MCF 10A (cell line): ENCODE results near the gene NHSL2. TPM values are rescaled to one million over a fixed set of nuclear protein-coding genes. Genes with fewer than 3 reads are reported as not detected.

Source experiments
- BruUV-seq: library from RNA; stranded (reverse); fragments of 400-500 nt; replicated peaks from 2 replicates; lab custom pipeline; 2021; lab: Mats Ljungman, UMichigan
- CTCF ChIA-PET: fragments of 300-600 bp; sonication (Branson Sonifier 250); formaldehyde crosslinking; extraction: SDS; loops from one replicate; lab custom pipeline; 2021; ENCODE audit warnings: antibody characterized with exemption, inconsistent platforms; lab: Yijun Ruan, JAX
- POLR2A ChIA-PET: fragments of 300-600, 350-650 bp; sonication (Branson Sonifier 250); formaldehyde crosslinking; extraction: SDS; loops from one replicate; lab custom pipeline; 2020; ENCODE audit warnings: antibody characterized with exemption, inconsistent platforms; lab: Yijun Ruan, JAX
- DNase-seq: peaks from one replicate; pipeline ENCODE4 v3.0.0-alpha.2; 2018; ENCODE audit not compliant: unreplicated experiment
- H3K27ac Mint-ChIP-seq: one replicate; pipeline ENCODE4 v1.8.0; 2022; ENCODE audit warnings: mild to moderate bottlenecking, low read depth, mixed read lengths; ENCODE audit not compliant: unreplicated experiment
- H3K27me3 Mint-ChIP-seq: one replicate; pipeline ENCODE4 v1.8.0; 2022; ENCODE audit warnings: mixed read lengths; ENCODE audit not compliant: insufficient read depth, unreplicated experiment
- H3K36me3 Mint-ChIP-seq: one replicate; pipeline ENCODE4 v1.8.0; 2022; ENCODE audit warnings: mild to moderate bottlenecking, moderate library complexity, mixed read lengths; ENCODE audit not compliant: insufficient read depth, unreplicated experiment
- H3K4me1 Mint-ChIP-seq: one replicate; pipeline ENCODE4 v1.8.0; 2022; ENCODE audit warnings: mixed read lengths; ENCODE audit not compliant: insufficient read depth, unreplicated experiment
- H3K4me3 Mint-ChIP-seq: one replicate; pipeline ENCODE4 v1.8.0; 2022; ENCODE audit warnings: mild to moderate bottlenecking, moderate library complexity, mixed read lengths; ENCODE audit not compliant: unreplicated experiment
- H3K9me3 Mint-ChIP-seq: one replicate; pipeline ENCODE4 v1.8.0; 2022; ENCODE audit warnings: mixed read lengths; ENCODE audit not compliant: unreplicated experiment
- intact Hi-C: fragments of 100-400 bp; cut with micrococcal nuclease; formaldehyde crosslinking; loops from 2 replicates; pipeline ENCODE4 v1.14.1; 2022
- total RNA-seq: library from RNA; stranded (reverse); gene quantifications from 2 replicates; pipeline ENCODE4 v1.2.3, GENCODE V29; 2022
- TF ChIP-seq, protein P1 (sequence below): fragments of 200-600 bp; IDR thresholded peaks from one replicate; pipeline ENCODE4 v1.8.0; 2022; ENCODE audit warnings: antibody characterized with exemption, mild to moderate bottlenecking; ENCODE audit not compliant: unreplicated experiment

The NHSL2 gene
- total RNA-seq, 1 experiment from 2014 or later: not detected

DNA sequence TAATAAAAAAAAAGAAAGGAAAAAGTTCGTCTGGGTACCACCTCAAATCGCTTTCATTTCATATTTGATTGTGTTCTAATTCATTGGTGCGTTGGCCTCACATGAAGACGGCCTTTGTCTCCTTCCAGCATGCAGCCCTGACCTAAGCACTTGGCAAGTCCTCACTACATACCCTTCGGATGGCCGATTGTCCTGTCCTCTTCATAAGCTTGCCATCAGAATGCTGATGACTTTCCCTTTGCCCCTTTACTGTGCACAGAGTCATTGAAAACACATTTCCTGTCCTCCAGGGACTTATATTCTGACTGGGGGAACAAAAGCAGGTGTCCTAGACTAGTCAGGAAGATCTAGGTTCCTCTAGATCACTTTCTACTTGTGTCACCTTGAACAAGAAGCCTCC lies 178.1 kb downstream of the NHSL2 start:
- Mint-ChIP-seq H3K9me3 (no peaks in the 10 kb centered on the region), H3K36me3 (no peaks in the 10 kb centered on the region), H3K4me1 (no peaks in the 10 kb centered on the region), H3K27me3 (peaks cover 92% of the 10 kb centered on the region), H3K27ac (no peak overlapping the region), H3K4me3 (no peak overlapping the region)
- TF ChIP-seq, protein P1, sequence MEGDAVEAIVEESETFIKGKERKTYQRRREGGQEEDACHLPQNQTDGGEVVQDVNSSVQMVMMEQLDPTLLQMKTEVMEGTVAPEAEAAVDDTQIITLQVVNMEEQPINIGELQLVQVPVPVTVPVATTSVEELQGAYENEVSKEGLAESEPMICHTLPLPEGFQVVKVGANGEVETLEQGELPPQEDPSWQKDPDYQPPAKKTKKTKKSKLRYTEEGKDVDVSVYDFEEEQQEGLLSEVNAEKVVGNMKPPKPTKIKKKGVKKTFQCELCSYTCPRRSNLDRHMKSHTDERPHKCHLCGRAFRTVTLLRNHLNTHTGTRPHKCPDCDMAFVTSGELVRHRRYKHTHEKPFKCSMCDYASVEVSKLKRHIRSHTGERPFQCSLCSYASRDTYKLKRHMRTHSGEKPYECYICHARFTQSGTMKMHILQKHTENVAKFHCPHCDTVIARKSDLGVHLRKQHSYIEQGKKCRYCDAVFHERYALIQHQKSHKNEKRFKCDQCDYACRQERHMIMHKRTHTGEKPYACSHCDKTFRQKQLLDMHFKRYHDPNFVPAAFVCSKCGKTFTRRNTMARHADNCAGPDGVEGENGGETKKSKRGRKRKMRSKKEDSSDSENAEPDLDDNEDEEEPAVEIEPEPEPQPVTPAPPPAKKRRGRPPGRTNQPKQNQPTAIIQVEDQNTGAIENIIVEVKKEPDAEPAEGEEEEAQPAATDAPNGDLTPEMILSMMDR: no peak
- BruUV-seq: no TSS peak
- POLR2A ChIA-PET: no interaction called here
- no peak for DNase-seq
- intact Hi-C loops: no loop called here
- CTCF ChIA-PET: interaction anchor here (0.7 kb wide), 1 partner anchor 69 kb away, joined by 4 read pairs; no protein-coding TSS in a partner anchor

DNA sequence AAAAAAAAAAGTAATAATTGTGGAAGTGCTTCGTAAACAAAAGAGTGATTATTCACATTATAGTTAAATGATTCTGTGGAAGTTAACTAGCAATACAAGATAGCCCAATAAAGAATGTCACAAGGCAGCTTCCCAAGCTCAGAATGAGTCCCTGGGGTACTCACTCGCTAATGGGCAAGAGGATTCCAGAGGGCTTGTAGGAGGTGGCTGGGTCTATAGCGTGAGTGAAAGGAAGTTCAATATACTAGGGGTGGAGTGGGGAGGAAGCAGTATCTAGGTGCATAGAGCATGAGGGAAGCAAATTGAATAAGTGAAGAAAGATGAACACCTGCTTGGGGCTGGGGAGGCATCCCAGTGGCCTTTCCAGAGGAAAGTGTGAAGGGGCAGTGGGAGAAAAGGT lies 178.6 kb downstream of the NHSL2 start:
- DNase-seq: no peak
- POLR2A ChIA-PET: no interaction called here
- peaks cover 92% of the 10 kb centered on the region for H3K27me3 Mint-ChIP-seq
- BruUV-seq: no TSS peak
- no peaks in the 10 kb centered on the region for H3K36me3 Mint-ChIP-seq
- CTCF ChIA-PET: interaction anchor here (0.7 kb wide), 1 partner anchor 70 kb away, joined by 4 read pairs; no protein-coding TSS in a partner anchor
- H3K9me3 Mint-ChIP-seq: no peaks in the 10 kb centered on the region
- no peak overlapping the region for H3K4me3 Mint-ChIP-seq
- H3K4me1 Mint-ChIP-seq: no peaks in the 10 kb centered on the region
- no peak overlapping the region for H3K27ac Mint-ChIP-seq
- intact Hi-C loops: no loop called here
- TF ChIP-seq, protein P1: no peak

DNA sequence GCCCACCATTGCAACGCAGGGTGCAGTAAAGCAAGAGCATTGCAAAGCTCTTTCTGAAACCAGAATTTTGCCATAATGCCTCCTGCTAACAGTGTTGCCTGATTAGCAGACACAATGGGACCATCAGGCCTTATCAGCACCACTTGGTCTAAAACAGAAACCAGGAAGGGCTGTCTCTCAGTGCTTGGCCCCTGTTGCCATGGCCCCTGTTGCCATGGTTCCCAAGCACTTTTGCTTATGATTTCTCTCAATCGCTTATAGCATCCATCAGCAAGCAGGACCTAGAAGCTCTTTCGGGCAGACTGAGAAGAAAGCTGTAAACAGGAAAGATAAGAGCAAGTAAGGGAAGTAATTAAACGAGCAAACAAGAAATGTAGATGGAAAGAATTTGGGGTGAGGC lies 184.2 kb downstream of the NHSL2 start:
- no peak for DNase-seq
- H3K4me1 Mint-ChIP-seq: no peaks in the 10 kb centered on the region
- no TSS peak for BruUV-seq
- TF ChIP-seq, protein P1: no peak
- H3K27me3 Mint-ChIP-seq: peaks cover 94% of the 10 kb centered on the region
- no peak overlapping the region for H3K27ac Mint-ChIP-seq
- ChIA-PET CTCF (no interaction called here), POLR2A (no interaction called here)
- intact Hi-C loops: no loop called here
- no peaks in the 10 kb centered on the region for H3K9me3 Mint-ChIP-seq
- H3K36me3 Mint-ChIP-seq: no peaks in the 10 kb centered on the region
- no peak overlapping the region for H3K4me3 Mint-ChIP-seq

DNA sequence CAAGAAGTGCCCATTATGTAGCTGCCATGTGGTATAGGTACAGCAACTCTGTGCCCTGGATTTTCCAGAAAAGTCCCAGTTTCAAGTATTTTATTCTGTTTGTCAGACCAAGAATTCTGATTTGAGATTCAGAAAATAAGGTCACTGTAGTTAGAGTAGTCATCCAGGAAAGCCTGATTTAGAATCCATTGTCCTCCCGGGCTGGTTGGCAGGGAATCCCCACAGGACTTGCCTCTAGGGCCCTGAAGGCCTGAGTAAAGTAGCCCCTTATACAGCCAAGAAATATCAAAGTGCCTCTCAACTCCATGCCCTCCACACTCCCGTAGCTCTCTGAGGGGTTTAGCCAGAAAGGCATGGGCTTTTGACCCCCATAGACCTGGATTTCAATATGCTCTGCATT lies 184.7 kb downstream of the NHSL2 start:
- H3K27ac Mint-ChIP-seq: no peak overlapping the region
- TF ChIP-seq, protein P1: no peak
- H3K4me3 Mint-ChIP-seq: no peak overlapping the region
- DNase-seq: no peak
- no TSS peak for BruUV-seq
- CTCF ChIA-PET: interaction anchor here (1.7 kb wide), 1 partner anchor 97 kb away, joined by 5 read pairs; no protein-coding TSS in a partner anchor
- no peaks in the 10 kb centered on the region for H3K4me1 Mint-ChIP-seq
- intact Hi-C loops: no loop called here
- no peaks in the 10 kb centered on the region for H3K36me3 Mint-ChIP-seq
- H3K27me3 Mint-ChIP-seq: peaks cover 94% of the 10 kb centered on the region
- POLR2A ChIA-PET: no interaction called here
- H3K9me3 Mint-ChIP-seq: no peaks in the 10 kb centered on the region
